ENCODE data around the gene TCF12.

The TCF12 gene

GRCh38 chr15:56918046-56918938 lies at the start of gene TCF12:
Gene TCF12, plus strand, starts transcription at chr15:56918644. Its CDS starts 1,270 bp downstream, at chr15:56919914.
- DNase-seq: peak; percentile 97

- DNase-seq: peak; percentile 59
Measured at GRCh38 chr15:56869573-56869972, 48.9 kb upstream of the TCF12 start.

- DNase-seq: peak; percentile 28
Measured at GRCh38 chr15:56871185-56871584, 47.3 kb upstream of the TCF12 start.

GRCh38 chr15:56871867-56872266 lies 46.6 kb upstream of the TCF12 start:
- DNase-seq: no peak

GRCh38 chr15:56877255-56877970 lies 41.0 kb upstream of the TCF12 start:
- DNase-seq: no peak

GRCh38 chr15:56879502-56879901 lies 38.9 kb upstream of the TCF12 start:
- no peak for DNase-seq

- no peak for DNase-seq
Measured at GRCh38 chr15:56883088-56883487, 35.4 kb upstream of the TCF12 start.

- DNase-seq: peak; percentile 56
Measured at GRCh38 chr15:56886363-56886931, 32.0 kb upstream of the TCF12 start.

GRCh38 chr15:56886932-56887781 lies 31.3 kb upstream of the TCF12 start:
- DNase-seq: peak; percentile 97

- DNase-seq: peak; percentile 17
Measured at GRCh38 chr15:56887782-56888438, 30.5 kb upstream of the TCF12 start.

- DNase-seq: no peak
Measured at GRCh38 chr15:56890038-56890437, 28.4 kb upstream of the TCF12 start.

- no peak for DNase-seq
Measured at GRCh38 chr15:56891852-56892440, 26.5 kb upstream of the TCF12 start.

- DNase-seq: no peak
Measured at GRCh38 chr15:56892659-56893363, 25.6 kb upstream of the TCF12 start.

- DNase-seq: no peak
Measured at GRCh38 chr15:56893364-56893678, 25.1 kb upstream of the TCF12 start.

GRCh38 chr15:56894601-56895000 lies 23.8 kb upstream of the TCF12 start:
- DNase-seq: no peak

GRCh38 chr15:56901931-56902330 lies 16.5 kb upstream of the TCF12 start:
- no peak for DNase-seq

GRCh38 chr15:56906766-56907165 lies 11.7 kb upstream of the TCF12 start:
- DNase-seq: no peak

GRCh38 chr15:56910801-56911200 lies 7.6 kb upstream of the TCF12 start:
- DNase-seq: no peak

GRCh38 chr15:56913241-56913640 lies 5.2 kb upstream of the TCF12 start:
- DNase-seq: no peak

- DNase-seq: no peak
Measured at GRCh38 chr15:56913670-56914069, 4.8 kb upstream of the TCF12 start.

GRCh38 chr15:56915888-56916287 lies 2.6 kb upstream of the TCF12 start:
- DNase-seq: no peak
